Natural killer cell (primary cell): ENCODE measurements around the gene SPECC1. TPM values are rescaled to one million over a fixed set of nuclear protein-coding genes. Genes with fewer than 3 reads are reported as not detected.

Experiments
- ATAC-seq, 3 donors: fragments of 150-1000 bp in 2 of 3; fragments of 200-7000 bp in 1 of 3; cut with Tn5 transposase; 1 replicate in 1 of 3; 2 replicates in 2 of 3; pipeline ENCODE4 v1.10.0; 2021; ENCODE audit warnings: mild to moderate bottlenecking in 2 of 3, moderate library complexity in 2 of 3
- DNase-seq, 2 donors: peaks; one replicate each; pipeline versions ENCODE4 v3.0.0 to v3.0.0-alpha.2; 2013 to 2021; ENCODE audit warnings: mixed read lengths in 1 of 2
- H3K27ac ChIP-seq: one replicate; pipeline ENCODE4 v1.5.1; 2013; ENCODE audit warnings: mild to moderate bottlenecking, low read length
- H3K27me3 ChIP-seq: one replicate; pipeline ENCODE4 v1.6.1; 2013; ENCODE audit warnings: low read length; ENCODE audit not compliant: control insufficient read depth, insufficient read depth
- H3K36me3 ChIP-seq: one replicate; pipeline ENCODE4 v1.6.1; 2013; ENCODE audit warnings: low read length; ENCODE audit not compliant: control insufficient read depth, insufficient read depth
- H3K4me1 ChIP-seq: one replicate; pipeline ENCODE4 v1.6.1; 2013; ENCODE audit warnings: low read length; ENCODE audit not compliant: control insufficient read depth, insufficient read depth
- H3K4me3 ChIP-seq: one replicate; pipeline ENCODE4 v1.5.1; 2013; ENCODE audit warnings: low read length
- H3K9me3 ChIP-seq: one replicate; pipeline ENCODE4 v1.6.1; 2013; ENCODE audit warnings: low read length; ENCODE audit not compliant: control insufficient read depth, insufficient read depth
- H3K27ac Mint-ChIP-seq, 2 donors: one replicate each; pipeline ENCODE4 v1.8.0; 2022; ENCODE audit warnings: mild to moderate bottlenecking in 2 of 2, mixed read lengths in 2 of 2, moderate library complexity in 1 of 2
- H3K27me3 Mint-ChIP-seq, 2 donors: one replicate each; pipeline ENCODE4 v1.8.0; 2022; ENCODE audit warnings: low read depth in 2 of 2, mixed read lengths in 2 of 2
- H3K36me3 Mint-ChIP-seq: one replicate; pipeline ENCODE4 v1.8.0; 2022; ENCODE audit warnings: mixed read lengths
- H3K4me1 Mint-ChIP-seq, 2 donors: one replicate each; pipeline ENCODE4 v1.8.0; 2022; ENCODE audit warnings: mixed read lengths in 2 of 2
- H3K4me3 Mint-ChIP-seq: one replicate; pipeline ENCODE4 v1.8.0; 2022; ENCODE audit warnings: mild to moderate bottlenecking, moderate library complexity, mixed read lengths
- H3K9me3 Mint-ChIP-seq, 2 donors: one replicate each; pipeline ENCODE4 v1.8.0; 2022; ENCODE audit warnings: mixed read lengths in 2 of 2
- WGBS: methylation state at CpG from one replicate; pipeline ENCODE4 v1.1.7; 2013; ENCODE audit warnings: missing lambda C conversion rate; ENCODE audit not compliant: insufficient coverage; 5-methylcytosine and 5-hydroxymethylcytosine counted together
- intact Hi-C: fragments of 100-400 bp; cut with micrococcal nuclease; formaldehyde crosslinking; loops from one replicate; pipeline ENCODE4 v1.14.2; 2022
- total RNA-seq, 4 donors: library from RNA; stranded (reverse); fragments of 120-200 nt in 1 of 4; gene quantifications; one replicate each; pipeline versions ENCODE4 v1.2.3 to v1.2.4, GENCODE V29; 2013 to 2022
- TF ChIP-seq, protein P1 (sequence below): fragments of 200-600 bp; IDR thresholded peaks from one replicate; pipeline ENCODE4 v1.8.0; 2022; ENCODE audit warnings: antibody characterized with exemption

SPECC1 gene
- total RNA-seq, 3 donors from 2014 or later (not counting 1 experiment from before 2014, with no cell fraction given), result 29.3 to 45.1 (median 37.2) TPM

DNA sequence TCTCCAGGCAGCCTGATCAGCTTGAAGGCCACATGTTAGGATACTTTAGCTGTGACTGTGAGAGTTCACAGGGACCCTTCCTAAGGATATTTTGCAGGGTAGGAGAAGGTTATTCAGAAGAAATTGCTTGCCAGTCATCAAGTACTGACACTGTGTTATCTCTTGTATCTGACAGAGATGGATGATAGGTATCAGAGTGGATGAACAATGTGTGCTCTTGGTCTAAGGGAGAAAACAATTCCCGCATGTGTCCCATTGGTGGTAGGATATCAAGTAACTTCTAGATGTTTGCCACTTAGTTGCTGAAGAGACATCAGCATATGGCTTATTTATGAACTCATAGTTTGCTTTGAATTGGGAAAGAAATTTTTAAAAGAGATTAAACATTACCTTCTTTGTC, 219.3 kb downstream of the SPECC1 start:
- no peak overlapping the region for H3K4me3 Mint-ChIP-seq
- peaks cover 28% of the 10 kb centered on the region for H3K36me3 ChIP-seq
- no peak for ATAC-seq
- no peak for DNase-seq
- H3K27ac Mint-ChIP-seq, result no peak overlapping the region
- H3K4me1 Mint-ChIP-seq, result peaks cover 4% of the 10 kb centered on the region in 2 donors
- 94% methylated on average over 1 of the region's 1 CpG for WGBS
- H3K4me1 ChIP-seq, result no peaks in the 10 kb centered on the region
- no peaks in the 10 kb centered on the region for H3K9me3 Mint-ChIP-seq
- no peak overlapping the region for H3K4me3 ChIP-seq
- H3K27me3 Mint-ChIP-seq, result no peaks in the 10 kb centered on the region
- H3K36me3 Mint-ChIP-seq, result no peaks in the 10 kb centered on the region
- H3K27ac ChIP-seq, result no peak overlapping the region
- no peaks in the 10 kb centered on the region for H3K9me3 ChIP-seq
- H3K27me3 ChIP-seq, result no peaks in the 10 kb centered on the region
- TF ChIP-seq, protein P1, sequence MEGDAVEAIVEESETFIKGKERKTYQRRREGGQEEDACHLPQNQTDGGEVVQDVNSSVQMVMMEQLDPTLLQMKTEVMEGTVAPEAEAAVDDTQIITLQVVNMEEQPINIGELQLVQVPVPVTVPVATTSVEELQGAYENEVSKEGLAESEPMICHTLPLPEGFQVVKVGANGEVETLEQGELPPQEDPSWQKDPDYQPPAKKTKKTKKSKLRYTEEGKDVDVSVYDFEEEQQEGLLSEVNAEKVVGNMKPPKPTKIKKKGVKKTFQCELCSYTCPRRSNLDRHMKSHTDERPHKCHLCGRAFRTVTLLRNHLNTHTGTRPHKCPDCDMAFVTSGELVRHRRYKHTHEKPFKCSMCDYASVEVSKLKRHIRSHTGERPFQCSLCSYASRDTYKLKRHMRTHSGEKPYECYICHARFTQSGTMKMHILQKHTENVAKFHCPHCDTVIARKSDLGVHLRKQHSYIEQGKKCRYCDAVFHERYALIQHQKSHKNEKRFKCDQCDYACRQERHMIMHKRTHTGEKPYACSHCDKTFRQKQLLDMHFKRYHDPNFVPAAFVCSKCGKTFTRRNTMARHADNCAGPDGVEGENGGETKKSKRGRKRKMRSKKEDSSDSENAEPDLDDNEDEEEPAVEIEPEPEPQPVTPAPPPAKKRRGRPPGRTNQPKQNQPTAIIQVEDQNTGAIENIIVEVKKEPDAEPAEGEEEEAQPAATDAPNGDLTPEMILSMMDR, result no peak
- intact Hi-C loops, result loop anchor here (5.0 kb wide), 1 partner anchor 764 kb away; no protein-coding TSS in a partner anchor

DNA sequence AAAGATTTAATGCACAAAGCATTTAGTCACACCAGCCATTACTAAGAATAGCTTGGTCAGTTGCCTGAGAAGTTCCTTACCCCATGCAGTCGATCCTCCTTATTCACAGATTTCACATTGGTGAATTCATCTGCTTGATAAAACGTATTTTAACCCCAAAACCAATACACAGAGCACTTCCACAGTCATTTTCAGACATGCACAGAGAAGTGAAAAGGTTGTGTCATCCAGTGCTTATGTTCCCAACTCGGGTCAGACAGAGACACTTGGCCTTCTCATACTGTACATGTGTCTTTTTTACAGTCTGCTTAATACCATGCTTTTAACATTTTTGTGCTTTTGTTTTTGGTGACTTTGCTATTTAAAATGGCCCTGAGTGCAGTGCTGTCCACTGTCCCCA, 219.7 kb downstream of the SPECC1 start:
- Histone ChIP-seq H3K27me3 (no peaks in the 10 kb centered on the region), H3K4me3 (no peak overlapping the region), H3K9me3 (no peaks in the 10 kb centered on the region), H3K36me3 (peaks cover 31% of the 10 kb centered on the region), H3K4me1 (no peaks in the 10 kb centered on the region), H3K27ac (no peak overlapping the region)
- Mint-ChIP-seq H3K36me3 (no peaks in the 10 kb centered on the region), H3K27me3 (no peaks in the 10 kb centered on the region), H3K9me3 (no peaks in the 10 kb centered on the region), H3K27ac (no peak overlapping the region), H3K4me3 (no peak overlapping the region), H3K4me1 (peaks cover 4 to 8% of the 10 kb centered on the region in 2 donors)
- ATAC-seq (no peak), DNase-seq (no peak)
- WGBS, result 67% methylated on average over 3 of the region's 3 CpGs
- intact Hi-C loops, result loop anchor here (5.0 kb wide), 1 partner anchor 763 kb away; no protein-coding TSS in a partner anchor
- TF ChIP-seq, protein P1, result no peak

DNA sequence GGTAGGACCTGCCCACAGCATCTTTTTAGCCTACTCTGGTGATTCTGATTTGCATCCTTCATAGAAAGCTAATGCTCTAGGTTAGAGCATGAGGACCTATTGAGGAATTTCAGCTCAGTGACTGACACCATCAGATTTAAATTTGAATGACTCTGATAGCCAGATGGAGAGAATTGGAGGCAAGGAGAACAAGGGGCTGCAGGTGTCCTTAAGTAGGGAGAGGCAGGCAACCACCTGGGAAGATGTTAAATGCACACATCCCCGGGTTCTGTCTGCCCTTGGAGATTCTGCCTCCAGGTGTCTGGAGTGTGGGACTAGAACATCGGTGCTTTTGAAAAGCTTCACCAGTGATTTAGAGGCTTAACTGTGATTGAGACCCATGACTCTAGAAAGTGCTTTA, 221.8 kb downstream of the SPECC1 start:
- no peaks in the 10 kb centered on the region for H3K4me1 ChIP-seq
- ATAC-seq, result no peak
- Mint-ChIP-seq H3K36me3 (peaks cover 8% of the 10 kb centered on the region), H3K4me3 (no peak overlapping the region), H3K9me3 (no peaks in the 10 kb centered on the region), H3K27me3 (no peaks in the 10 kb centered on the region), H3K4me1 (peaks cover 4 to 16% of the 10 kb centered on the region in 2 donors), H3K27ac (no peak overlapping the region)
- H3K9me3 ChIP-seq, result no peaks in the 10 kb centered on the region
- no peak overlapping the region for H3K27ac ChIP-seq
- no peak overlapping the region for H3K4me3 ChIP-seq
- DNase-seq, result no peak
- TF ChIP-seq, protein P1, result no peak
- WGBS, result 98% methylated on average over 2 of the region's 2 CpGs
- peaks cover 44% of the 10 kb centered on the region for H3K36me3 ChIP-seq
- intact Hi-C loops, result no loop called here
- no peaks in the 10 kb centered on the region for H3K27me3 ChIP-seq

DNA sequence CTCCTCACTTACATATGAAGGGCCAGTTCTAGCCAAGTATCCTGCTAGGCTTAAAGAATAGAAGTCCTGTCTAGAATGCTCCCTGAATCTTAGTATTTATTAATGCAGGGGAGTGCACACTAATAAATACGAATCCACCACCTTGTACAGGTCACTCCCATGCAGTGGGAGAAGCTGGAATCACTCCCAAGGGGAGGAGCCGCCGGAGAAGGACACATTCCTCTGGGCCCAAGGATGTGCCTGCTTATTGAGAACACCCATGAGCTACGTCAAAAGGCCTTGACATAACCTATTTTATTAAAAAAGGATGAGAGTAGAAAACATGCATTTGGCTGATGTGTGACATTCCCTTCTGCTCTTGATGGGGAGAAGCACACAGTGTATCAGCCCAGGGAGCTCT, 223.5 kb downstream of the SPECC1 start:
- Histone ChIP-seq H3K36me3 (peaks cover 45% of the 10 kb centered on the region), H3K4me1 (no peaks in the 10 kb centered on the region), H3K27me3 (no peaks in the 10 kb centered on the region), H3K4me3 (no peak overlapping the region), H3K9me3 (no peaks in the 10 kb centered on the region), H3K27ac (no peak overlapping the region)
- Mint-ChIP-seq H3K4me1 (peaks cover 0 to 12% of the 10 kb centered on the region in 2 donors), H3K36me3 (peaks cover 8% of the 10 kb centered on the region), H3K4me3 (no peak overlapping the region), H3K27ac (no peak overlapping the region), H3K9me3 (no peaks in the 10 kb centered on the region), H3K27me3 (no peaks in the 10 kb centered on the region)
- intact Hi-C loops, result no loop called here
- no peak for ATAC-seq
- TF ChIP-seq, protein P1, result no peak
- WGBS, result 95% methylated on average over 2 of the region's 4 CpGs
- DNase-seq, result no peak
